ENCODE results near the gene DKK3.

DKK3 gene

DNA sequence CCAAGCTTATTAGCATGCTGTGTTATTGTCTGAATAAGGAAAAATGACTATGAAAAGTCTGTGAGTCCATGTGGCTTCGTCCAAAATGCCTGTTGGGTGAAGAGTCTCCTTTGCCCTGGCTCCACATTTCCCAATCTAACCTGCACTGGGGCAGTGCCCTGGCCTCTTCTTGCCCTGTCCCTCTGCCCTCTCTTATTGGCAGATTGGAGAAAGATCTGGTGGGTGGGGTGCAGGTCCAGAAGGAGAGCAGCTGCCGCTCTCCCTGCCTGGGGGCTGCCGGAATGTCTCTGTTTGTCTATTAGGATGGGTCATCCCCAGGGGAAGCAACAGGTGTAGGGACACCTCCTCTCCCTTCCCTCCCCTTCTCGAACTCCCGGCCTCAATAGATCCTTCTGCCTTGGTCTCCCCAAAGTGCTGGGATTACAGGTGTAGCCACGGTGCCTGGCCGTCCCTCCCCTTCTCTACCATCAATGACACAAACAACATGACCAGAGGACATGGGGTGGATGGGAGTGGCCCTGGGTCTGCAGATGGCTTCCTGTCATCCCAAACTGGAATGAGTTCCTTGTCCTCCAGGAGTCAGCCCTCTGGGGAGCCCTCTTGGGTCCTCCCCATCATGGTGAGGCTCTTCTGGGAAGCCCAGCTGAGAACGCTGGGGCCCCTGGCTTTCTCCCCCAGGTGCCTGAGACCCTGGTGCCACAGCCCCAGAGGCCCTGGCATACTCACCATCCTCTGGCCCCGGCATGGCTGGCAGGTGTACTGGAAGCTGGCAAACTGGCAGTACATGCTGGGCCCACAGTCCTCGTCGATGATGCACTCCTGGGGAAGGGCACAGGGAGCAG is 40.5 kb downstream of the DKK3 start:
- DNase-seq (ENCODE audit: low spot score): no peak

DNA sequence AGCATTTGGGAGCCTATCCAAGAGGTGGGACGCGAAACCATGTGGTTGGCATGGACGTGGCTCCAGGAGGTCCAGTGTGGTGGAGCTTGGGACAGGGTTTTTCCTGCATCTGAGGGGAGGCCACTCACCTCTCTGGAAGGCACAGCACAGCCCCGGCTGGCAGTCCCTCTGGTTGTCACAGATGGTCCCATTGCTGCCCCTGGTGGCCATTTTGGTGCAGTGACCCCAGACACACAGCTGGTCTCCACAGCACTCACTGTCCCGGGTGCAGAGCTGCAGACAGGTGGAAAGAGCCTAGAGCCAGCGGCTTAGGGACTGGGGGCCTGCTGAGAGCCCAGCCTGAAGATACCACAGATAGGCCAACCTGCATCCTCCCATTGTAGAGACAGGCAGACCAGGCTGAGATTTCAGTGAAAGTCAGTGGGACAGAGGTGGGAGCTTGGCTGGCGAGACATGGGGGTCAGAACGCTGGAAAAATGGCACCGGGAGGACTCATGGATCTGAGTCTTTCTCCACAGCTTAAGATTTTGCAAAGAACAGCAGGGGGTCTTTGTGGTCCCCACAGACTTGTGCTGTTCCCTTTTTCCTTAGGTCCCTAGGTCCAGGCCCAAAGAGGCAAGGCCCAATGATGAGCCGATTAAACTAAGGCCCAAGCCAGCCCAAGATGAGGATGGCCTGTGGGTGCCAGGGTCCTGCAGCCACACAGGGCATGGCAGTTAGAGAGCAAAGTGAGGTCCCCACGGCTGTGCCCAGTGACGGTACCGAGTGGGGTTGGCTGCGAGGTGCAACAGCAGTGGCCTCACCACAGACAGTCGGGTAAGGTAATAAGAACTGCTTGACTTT is 41.4 kb downstream of the DKK3 start:
- peak; percentile 72 for DNase-seq (ENCODE audit: low spot score)

DNA sequence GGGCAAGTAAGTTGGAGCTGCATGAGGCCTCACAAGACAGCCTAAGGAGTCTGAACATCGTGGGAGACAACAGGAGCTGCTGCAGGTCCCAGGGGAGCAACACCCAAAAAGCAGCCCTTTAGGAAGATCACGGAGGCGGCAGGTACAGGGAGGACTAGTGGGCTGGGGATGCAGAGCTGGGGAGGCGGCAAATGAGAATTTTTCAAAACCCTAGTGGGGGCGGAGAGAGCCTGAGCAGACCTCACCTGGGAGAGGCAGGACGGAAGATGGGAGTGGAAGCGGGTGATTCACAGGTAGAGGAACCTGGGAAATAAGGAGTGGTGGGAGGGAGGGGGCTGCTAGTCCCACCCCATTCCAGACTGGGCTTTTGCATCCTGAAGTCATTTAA is 42.1 kb downstream of the DKK3 start:
- DNase-seq (ENCODE audit: low spot score): no peak

DNA sequence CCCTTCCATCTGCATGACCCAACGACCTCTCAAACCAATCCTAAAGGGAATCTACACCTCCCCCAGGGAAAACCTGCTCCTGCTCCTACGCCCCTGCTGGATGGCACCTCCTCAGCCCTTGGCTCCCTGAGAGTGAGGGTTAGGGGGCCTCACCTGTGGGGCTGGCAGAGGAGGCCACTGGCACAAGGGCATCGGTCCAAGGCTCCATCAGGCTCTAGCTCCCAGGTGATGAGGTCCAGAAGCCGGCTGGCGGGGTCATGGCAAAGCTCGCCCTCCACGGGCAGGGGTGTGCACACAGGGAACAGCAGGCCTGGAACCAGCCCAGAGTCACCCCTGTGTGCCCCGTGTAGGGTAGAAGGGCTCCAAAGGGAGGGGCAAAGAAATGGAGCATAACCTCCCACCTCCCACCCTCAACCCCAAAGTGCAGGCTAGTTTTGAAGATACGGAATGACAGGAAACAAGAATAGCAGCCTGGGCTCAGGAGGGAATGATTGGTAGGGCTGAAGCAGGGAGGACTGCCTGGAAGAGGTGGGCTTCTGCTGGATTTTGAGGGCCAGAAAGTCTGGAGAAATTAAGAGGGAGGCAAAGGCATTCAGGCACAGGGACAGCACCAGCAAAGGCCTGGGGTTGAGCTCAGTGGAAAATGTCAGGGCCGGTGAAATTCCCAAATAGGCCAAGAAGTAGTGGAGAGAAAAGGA is 42.6 kb downstream of the DKK3 start:
- no peak for DNase-seq (ENCODE audit: low spot score)

DNA sequence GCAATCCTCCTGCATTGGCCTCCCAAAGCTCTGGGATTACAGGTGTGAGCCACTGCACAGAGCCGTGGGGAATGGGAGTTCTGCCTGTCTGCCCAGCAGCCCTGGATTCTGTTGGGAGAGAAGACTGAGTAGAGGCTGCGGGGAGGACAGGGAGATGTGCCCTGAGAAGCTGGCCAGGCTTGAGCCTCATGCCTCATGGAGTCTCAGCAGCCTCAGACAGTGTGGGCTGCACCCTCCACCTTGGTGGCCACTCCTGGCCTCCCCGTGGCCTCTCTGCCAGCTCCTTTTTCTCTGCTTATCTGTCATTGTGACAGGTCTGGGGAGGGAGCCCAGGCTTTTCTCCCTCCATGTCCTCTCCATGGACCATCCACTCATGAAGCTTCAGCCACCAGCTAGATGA is 43.2 kb downstream of the DKK3 start:
- DNase-seq (ENCODE audit: low spot score): no peak

DNA sequence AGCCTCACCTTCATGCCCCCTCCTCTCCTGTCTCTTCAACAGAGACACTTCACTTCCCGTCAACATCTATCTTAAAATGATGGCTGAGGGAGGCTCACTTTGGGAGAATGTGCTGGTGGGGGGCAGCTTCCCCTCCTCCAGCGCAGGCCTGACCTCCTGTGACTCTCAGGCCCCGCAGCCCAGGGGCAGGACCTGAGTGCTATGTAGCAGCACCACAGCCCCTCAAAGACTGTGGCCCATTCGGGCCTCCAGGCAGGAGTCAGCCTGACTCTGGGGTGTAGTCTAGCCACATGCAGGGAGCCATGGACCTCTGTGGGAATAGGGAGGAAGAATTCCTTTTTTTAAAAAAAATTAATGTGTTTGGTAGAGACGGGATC is 43.7 kb downstream of the DKK3 start:
- no peak for DNase-seq (ENCODE audit: low spot score)

DNA sequence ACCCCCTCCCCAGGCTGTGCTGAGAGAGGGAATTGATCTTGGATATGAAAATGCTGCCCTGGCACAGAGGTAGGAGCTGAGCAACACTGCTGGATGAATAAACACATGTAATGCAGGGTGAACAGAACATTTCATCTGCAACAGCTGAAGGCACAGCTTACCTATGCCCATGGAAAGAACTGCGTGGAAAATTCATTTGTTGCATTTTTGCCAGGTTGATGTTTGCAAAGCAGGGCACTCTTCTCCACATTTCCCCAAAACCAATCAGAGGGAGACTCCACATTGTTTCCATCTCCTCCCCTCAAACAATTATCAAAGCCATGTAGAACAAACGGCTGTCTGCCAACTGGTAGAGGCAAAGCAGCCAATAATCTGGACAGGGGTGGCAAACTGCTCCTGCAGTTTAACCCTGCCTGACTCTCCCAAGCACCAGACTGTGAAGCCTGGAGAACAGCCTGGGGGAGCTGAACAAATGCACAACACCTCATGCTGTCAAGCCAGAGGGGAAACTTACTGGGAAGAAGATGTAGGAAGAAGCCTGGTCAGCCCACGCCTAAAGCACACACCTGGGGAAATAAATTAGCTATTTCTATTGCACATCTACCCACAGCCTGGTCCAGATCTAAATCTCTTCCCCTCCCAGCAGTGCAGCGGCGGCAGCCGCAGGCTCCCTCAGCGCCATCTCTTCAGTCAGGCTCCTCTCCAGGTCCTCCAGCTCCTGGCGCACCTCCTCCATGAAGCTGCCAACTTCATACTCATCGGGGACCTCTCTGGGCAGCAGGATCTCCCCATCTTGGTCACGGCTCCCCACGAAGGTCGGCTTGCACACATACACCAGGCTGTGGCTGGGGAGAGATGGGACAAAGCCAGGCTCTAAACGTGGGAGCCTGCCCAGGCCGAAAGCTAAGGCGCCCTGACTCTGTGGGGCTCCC is 44.3 kb downstream of the DKK3 start:
- no peak for DNase-seq (ENCODE audit: low spot score)

DNA sequence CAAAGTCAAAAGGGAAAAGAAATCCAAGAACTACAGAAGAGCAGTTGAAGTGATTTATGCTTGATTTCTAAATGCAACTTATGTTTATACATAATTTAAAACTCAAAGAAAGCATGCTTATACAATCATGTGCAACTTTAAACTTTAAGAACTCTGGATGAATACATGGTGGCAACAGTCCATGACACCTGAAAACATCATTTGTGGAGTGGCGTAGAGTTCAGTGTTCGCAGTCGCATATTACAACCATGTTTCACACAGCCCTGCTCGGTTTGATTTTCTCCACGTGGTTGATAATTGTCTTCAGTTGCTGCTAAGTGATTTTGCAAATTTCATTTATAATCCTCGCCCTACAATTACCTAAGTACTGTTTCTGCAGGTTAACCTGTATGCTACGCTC is 45.4 kb downstream of the DKK3 start:
- no peak for DNase-seq (ENCODE audit: low spot score)

DNA sequence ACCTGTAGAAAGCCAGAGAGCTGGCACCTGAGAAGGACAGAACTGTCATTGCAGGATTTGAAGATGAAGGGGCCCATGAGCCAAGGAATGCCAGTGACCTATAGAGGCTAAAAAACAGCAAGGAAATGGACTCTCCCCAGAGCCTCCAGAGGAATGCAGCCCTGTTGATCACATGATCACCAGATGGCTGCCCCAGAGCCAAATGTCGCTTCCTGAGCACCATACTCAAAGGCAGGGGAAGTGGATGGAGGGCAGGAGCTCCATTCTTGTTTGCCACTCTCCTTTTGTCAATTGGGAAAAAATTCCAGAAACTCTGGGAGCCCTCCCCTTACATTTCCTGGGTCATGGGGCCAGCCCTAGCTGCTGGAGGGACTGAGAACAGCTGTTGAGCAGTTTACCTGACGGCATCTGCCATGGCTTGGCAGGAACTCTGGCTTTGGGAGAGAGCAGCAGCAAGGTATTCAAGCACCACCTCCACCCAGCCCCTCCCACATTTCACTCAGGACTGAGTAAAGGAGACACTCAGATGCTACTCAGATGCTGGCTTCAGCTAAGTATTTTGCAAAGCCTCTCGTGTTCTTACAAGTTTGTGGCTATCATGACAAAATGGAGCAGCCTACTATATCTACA is 46.9 kb downstream of the DKK3 start:
- DNase-seq (ENCODE audit: low spot score): no peak

DNA sequence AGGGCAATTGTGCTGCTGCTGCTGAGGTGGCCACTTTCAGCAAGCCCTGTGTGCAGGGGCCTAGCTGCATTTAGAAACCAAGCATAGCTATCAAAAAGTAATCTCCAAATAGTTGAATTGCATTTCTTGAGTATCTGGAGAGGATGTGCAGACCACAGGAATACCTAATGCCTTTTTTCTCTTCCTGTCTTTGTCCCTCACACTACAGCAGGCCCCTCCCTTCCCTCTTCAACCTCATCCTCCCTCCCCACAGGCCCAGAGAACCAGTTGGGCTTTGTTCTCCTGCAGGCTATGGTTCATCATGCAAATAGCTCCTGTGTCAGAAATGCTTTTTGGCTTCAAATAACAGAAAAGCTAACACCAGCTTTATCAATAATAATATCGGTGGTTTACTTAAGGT is 47.7 kb downstream of the DKK3 start:
- no peak for DNase-seq (ENCODE audit: low spot score)

DNA sequence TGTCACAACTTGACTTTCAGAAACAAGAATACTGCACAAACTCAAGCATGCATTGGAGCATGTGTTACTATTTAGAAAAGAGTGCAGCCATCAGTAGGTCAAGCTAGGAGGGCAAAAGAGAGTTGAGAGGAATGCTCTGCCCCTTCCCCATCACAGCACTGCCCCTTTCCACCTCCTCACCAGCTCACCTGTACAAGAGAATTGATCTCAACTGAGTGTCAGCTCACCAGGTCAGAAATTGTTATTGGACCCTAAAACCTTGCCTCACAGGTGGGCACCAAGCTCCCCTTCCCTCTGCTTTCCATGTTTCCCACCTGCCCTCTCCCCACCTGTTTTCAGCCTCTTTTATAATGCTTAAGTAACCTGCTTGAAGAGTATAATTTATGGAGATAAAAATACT is 48.8 kb downstream of the DKK3 start:
- no peak for DNase-seq (ENCODE audit: low spot score)

DNA sequence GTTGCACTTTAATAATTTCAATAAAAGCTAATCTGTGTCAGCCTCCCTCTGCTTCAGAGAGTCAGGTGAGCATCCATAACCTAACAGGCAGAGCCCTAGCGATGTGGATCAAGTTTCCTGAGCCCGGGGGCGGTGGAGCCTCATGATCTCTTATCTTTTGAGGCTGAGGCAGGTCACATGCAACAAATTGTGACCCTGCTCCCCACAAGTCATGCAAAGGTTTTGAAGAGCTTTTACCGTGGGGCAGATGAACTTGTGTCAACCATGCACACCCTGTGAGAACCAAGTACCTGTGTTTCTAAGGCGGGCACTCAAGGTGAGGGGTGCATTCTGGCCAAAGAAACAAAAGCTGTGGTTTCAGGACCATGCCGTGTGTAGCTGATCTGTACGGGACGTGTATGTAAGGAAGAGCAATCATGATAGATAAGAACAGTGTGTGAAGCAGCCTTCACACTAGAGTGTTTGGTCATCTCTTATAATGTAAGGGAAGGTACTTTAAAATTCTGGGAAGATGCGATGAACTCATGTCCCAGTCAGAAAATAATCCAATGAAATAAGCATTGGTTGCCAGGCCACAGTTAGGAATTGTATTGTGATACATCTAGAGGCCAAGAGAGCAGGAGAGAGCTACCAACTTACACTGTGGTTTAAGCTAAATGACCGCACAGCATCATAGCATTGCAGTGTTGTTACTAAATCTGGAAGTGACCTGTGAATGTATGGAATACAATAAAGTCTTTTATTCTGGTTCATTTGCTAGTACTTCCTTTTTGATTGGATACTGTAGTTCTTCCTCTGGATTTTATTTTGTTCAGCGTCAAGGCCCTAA is 49.8 kb downstream of the DKK3 start:
- DNase-seq (ENCODE audit: low spot score): no peak

DNA sequence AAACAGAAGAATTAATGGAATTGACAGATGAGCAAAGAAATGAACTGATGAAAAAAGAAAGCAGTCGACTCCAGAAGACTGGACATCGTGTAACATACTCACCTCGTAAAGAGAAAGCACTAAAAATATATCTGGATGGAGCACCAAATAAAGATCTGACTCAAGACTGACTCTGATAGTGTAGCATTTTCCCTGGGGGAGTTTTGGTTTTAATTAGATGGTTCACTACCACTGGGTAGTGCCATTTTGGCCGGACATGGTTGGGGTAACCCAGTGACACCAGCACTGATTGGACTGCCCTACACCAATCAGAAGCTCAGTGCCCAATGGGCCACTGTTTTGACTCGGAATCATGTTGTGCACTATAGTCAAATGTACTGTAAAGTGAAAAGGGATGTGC is 52.4 kb downstream of the DKK3 start:
- DNase-seq (ENCODE audit: low spot score): no peak

DNA sequence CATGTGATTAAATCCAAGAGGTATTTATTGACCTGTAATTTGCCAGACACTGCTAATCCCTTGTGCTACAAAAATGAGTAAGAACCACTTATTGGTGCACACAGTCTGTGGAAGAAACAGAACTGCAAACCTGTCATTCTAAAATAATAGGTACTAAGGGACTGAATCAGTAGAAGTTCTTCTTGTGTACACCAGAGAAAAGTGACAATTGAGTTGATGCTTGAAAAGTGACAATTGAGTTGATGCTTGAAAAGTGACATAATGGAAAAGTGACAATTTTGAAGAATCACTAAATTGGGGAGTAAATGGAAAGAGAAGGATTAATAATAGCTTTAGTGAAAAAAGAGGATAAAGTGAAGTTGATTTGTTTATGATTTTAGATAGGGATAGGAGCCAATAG is 56.4 kb downstream of the DKK3 start:
- no peak for DNase-seq (ENCODE audit: low spot score)

DNA sequence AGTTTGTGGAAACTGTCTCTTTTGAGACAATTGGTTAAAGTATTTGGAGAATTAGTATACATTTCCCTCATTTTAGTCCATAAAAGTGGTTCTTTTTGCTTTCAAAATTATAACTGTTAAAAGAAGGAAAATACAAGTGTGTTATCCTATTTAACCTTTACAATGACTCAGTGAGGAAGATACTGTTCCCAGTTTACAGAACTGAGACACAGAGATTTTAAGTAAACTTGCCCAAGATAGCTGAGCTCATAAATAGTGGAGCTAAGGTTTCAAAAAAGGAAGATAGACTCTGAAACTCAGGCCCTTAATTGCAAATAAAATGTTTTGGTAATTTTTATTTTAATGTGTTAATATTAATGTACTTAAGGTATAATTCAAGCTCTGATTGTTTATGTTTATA is 58.9 kb downstream of the DKK3 start:
- no peak for DNase-seq (ENCODE audit: low spot score)

DNA sequence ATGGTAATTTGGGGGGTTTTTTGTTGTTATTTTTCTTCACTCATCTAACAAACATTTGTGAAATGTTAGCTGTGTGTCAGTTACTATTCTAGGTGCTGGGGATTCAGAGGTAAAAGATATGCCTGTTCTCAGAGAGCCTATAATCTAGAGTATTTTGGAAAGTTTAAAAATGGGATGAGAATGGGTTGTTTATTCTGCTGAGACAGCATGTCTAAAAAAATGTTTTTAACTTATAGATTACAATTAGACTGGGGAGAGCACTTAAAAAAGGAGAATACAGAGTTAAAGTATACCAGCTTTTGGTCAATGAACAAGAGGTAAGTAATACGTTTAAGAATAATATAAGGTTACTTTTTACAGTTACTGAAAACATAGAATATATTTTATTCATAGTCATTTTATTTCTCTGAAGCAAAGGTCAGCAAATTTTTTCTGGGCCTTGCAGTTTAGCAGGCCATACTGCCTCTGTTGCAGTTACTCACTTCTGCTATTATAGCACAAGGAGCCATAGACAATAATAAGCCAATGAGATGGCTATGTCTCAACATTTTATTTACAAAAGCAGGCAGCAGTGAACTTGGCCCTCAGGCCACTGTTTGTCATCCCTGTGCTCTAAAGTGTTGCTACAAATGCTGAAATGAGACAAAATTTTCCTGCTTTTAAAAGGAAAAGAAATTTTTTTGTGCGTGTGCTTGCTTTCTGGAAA is 60.0 kb downstream of the DKK3 start:
- no peak for DNase-seq (ENCODE audit: low spot score)

DNA sequence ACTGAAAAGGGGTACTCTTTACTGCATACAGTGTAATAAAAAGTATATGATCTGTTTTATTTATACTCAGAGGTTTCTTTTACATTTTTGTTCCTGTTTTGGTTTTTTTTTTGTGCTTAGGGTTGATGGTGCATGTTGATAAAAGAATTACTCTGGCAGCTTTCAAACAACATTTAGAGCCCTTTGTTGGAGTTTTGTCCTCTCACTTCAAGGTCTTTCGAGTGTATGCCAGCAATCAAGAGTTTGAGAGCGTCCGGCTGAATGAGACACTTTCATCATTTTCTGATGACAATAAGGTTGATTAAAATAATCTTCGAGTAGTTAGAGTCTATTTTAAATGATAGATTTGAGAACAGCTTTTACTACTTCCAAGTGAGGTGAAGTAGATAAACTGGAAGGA is 60.6 kb downstream of the DKK3 start:
- DNase-seq (ENCODE audit: low spot score): no peak

DNA sequence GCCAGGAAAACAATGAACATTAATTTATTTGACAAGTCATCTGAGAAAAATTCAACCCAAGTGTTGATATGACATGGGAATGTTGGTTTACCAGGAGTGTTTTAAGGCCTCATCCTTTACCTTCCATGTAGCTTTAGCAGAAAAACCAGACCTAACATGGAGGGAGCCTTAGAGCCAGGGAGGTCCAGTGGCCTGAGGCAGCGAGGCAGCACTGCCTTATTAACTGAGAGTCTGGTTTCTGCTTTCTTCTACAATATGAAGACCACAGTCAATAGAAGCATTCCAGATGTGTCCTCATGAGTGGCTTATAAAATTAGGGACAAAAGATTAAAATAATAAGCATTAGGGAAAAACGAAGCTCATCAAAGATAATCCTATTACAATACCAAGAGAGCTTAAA is 61.5 kb downstream of the DKK3 start:
- DNase-seq (ENCODE audit: low spot score): no peak

DNA sequence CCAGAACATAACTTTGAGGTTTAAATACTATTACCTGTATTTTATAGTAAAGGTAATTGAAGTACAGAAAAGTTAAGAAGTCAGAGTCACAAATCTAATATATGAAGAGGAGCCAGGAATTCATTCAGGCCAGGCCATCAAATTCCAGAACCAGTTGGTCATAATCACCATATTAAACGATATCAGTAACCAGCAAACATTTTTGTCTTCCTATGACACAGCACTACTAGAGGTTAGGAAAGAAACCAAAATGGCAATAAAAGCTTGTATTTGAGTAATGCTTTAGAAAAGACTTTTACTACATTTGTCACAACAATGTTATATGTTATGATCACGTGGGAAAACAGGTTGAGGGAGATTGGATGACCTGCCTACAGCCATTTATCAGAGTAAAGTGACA is 62.2 kb downstream of the DKK3 start:
- no peak for DNase-seq (ENCODE audit: low spot score)

DNA sequence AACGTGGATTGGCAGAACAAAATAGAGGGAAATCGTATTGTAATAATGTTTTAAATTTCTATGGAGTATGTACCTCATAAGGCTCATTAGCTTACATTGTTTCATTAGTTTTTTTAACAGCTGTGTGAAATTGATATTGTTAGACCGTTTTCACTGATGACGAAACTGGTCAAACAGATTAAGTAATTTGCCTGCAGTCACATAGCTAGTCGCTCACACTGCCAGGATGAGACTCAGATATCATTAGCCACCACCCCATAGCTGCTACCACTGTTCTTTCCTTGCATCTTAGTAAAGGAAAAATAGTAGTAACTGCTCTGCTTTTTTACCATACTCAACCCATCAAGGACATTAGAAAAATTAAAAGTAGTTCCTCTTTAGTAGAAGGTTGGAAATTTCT is 64.0 kb downstream of the DKK3 start:
- DNase-seq (ENCODE audit: low spot score): no peak

All from RKO (cell line).